GM23248 (cell line): ENCODE results near the gene KIF25.

Source experiments
- EZH2 ChIP-seq: fragments of 200-600 bp; sonication (generic); IDR thresholded peaks from 2 replicates; pipeline ENCODE4 v1.6.1; 2018; ENCODE audit warnings: antibody characterized with exemption, mild to moderate bottlenecking; ENCODE audit not compliant: insufficient read depth, poor library complexity, severe bottlenecking
- EZH2phosphoT487 ChIP-seq: fragments of 200-600 bp; sonication (generic); IDR thresholded peaks from 2 replicates; pipeline ENCODE4 v1.6.1; 2018; ENCODE audit warnings: antibody characterized with exemption, moderate library complexity, mild to moderate bottlenecking, low read depth; ENCODE audit not compliant: insufficient read depth

DNA sequence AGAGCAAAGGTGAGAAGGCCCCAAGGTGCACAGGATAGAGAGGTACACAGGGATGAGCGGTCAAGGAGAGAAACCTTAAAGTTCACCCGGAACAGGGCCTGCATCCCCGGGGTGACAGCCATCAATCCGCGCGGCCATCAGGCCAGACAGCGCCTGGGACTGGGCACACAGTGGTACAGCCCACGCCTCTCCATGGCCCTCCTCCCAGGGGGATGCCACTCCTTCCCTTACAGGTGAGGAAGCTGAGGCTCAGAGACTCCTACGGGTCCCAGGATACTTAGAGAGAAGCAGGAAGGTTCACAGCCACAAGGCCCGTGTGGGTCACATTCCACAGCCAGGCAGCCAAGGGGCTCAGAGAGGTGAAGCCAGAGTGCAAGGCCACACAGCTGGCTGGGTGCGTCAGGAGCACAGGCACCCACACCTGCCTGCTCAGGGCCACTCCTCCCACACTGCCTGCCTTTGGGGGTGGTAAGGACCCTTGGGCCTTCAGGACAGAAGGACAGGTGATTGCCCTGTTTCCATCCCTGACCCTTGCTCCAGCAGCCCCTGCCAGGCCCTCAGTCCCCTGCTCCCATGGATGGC, 66.8 kb downstream of the KIF25 start:
- TF ChIP-seq EZH2 = no peak
- TF ChIP-seq EZH2phosphoT487 = no peak
